K562 (cell line): ENCODE measurements around the gene BEST3. TPM values are rescaled to one million over a fixed set of nuclear protein-coding genes. Genes with fewer than 3 reads are reported as not detected.
"Not testable (repeated sequence)": the region's sequence is repeated elsewhere in the genome, so short reads cannot be mapped to it uniquely, and the experiment has no call there.

Experiments used
- ATAC-seq: fragments of 200-7000 bp; cut with Tn5 transposase; 3 replicates; pipeline ENCODE4 v1.9.1; 2020; ENCODE audit warnings: moderate library complexity
- BruUV-seq: library from RNA; stranded (reverse); fragments of 400-500 nt; replicated peaks from 2 replicates; lab custom pipeline; 2021; lab: Mats Ljungman, UMichigan
- CTCF ChIA-PET: fragments of 300-600 bp; formaldehyde crosslinking; extraction: SDS; loops from one replicate; lab custom pipeline; 2021; ENCODE audit warnings: low intra/inter-chr PET ratio; lab: Yijun Ruan, JAX
- POLR2A ChIA-PET: fragments of 300-600, 350-650 bp; sonication (Branson Sonifier 250); formaldehyde crosslinking; extraction: SDS; loops from one replicate; lab custom pipeline; 2021; ENCODE audit warnings: antibody characterized with exemption, inconsistent platforms; lab: Yijun Ruan, JAX
- DNase-seq, 4 experiments: peaks; one replicate each; pipeline versions ENCODE4 v3.0.0 to v3.0.0-alpha.2; 2011 to 2018; ENCODE audit warnings: low spot score in 3 of 4, mixed read lengths in 3 of 4; ENCODE audit errors: extremely low read depth in 1 of 4
- FAIRE-seq: peaks from 2 replicates; lab custom pipeline; 2011; peaks lifted over from hg19 to GRCh38; lab: Jason Lieb, UNC
- H2AFZ ChIP-seq: 2 replicates; pipeline ENCODE4 v1.6.0; 2011; ENCODE audit warnings: low read depth, low read length, control low read depth, inconsistent platforms
- H3K27ac ChIP-seq: fragments of 200-600 bp; 3 replicates; pipeline ENCODE4 v1.8.0; 2011; ENCODE audit warnings: low read depth, mild to moderate bottlenecking, control low read depth, inconsistent platforms, low read length, moderate library complexity, mixed read lengths; ENCODE audit errors: extremely low read depth
- H3K27me3 ChIP-seq, 2 experiments: fragments of 300-600 bp in 1 of 2; 2 replicates in 1 of 2; 3 replicates in 1 of 2; pipeline versions ENCODE4 v1.6.0 to v1.8.0; 2011; ENCODE audit warnings: inconsistent platforms in 2 of 2, low read length in 2 of 2, mild to moderate bottlenecking in 1 of 2, mixed read lengths in 1 of 2, moderate library complexity in 1 of 2; ENCODE audit not compliant: control insufficient read depth in 2 of 2, insufficient read depth in 2 of 2
- H3K36me3 ChIP-seq: fragments of 300-600 bp; 3 replicates; pipeline ENCODE4 v1.8.0; 2011; ENCODE audit warnings: mild to moderate bottlenecking, low read length, inconsistent platforms; ENCODE audit not compliant: control insufficient read depth, insufficient read depth
- H3K4me1 ChIP-seq, 2 experiments: fragments of 200-600 bp in 1 of 2; replicated peaks in 1 of 2; 2 replicates in 1 of 2; 3 replicates in 1 of 2; pipeline versions ENCODE4 v1.5.1 to v1.8.0; 2011; ENCODE audit warnings: inconsistent platforms in 2 of 2, low read length in 2 of 2, mild to moderate bottlenecking in 1 of 2, mixed read lengths in 1 of 2, moderate library complexity in 1 of 2; ENCODE audit not compliant: control insufficient read depth in 2 of 2, insufficient read depth in 2 of 2
- H3K4me2 ChIP-seq: 2 replicates; pipeline ENCODE4 v1.6.1; 2011; ENCODE audit warnings: low read length, control low read depth, inconsistent platforms, mixed read lengths; ENCODE audit not compliant: insufficient read depth
- H3K4me3 ChIP-seq: fragments of 200-600 bp; sonication (generic), shearing (Covaris generic); 2 replicates; pipeline ENCODE4 v1.5.1; 2016; ENCODE audit warnings: control low read depth, inconsistent platforms
- H3K79me2 ChIP-seq: fragments of 200-600 bp; 3 replicates; pipeline ENCODE4 v1.8.0; 2011; ENCODE audit warnings: low read length, inconsistent platforms; ENCODE audit not compliant: control insufficient read depth, insufficient read depth
- H3K9ac ChIP-seq, 2 experiments: 2 replicates each; pipeline versions ENCODE4 v1.6.0 to v1.6.1; 2011; ENCODE audit warnings: low read depth in 2 of 2, low read length in 2 of 2, control low read depth in 1 of 2, inconsistent platforms in 1 of 2, mild to moderate bottlenecking in 1 of 2, mixed read lengths in 1 of 2; ENCODE audit not compliant: insufficient read depth in 1 of 2
- H3K9me1 ChIP-seq: one replicate; pipeline ENCODE4 v1.6.0; 2011; ENCODE audit warnings: inconsistent platforms, mild to moderate bottlenecking, low read length, moderate library complexity; ENCODE audit not compliant: control insufficient read depth, insufficient read depth
- H3K9me3 ChIP-seq: replicated peaks from 2 replicates; pipeline ENCODE4 v1.5.1; 2011; ENCODE audit warnings: low read depth, low read length, inconsistent platforms; ENCODE audit not compliant: control insufficient read depth, insufficient read depth
- H4K20me1 ChIP-seq: replicated peaks from 2 replicates; pipeline ENCODE4 v1.6.1; 2011; ENCODE audit warnings: low read length, inconsistent platforms, mixed read lengths; ENCODE audit not compliant: control insufficient read depth, insufficient read depth
- CBFB ChIP-seq: sonication (generic); formaldehyde crosslinking; IDR thresholded peaks from 2 replicates; pipeline ENCODE4 v1.4.0; 2020; ENCODE audit warnings: mild to moderate bottlenecking, missing genetic modification reagents
- KAT2B ChIP-seq: IDR thresholded peaks from one replicate; pipeline ENCODE4 v1.6.1; 2012; ENCODE audit warnings: low read depth, mild to moderate bottlenecking, control low read depth, inconsistent platforms, low read length, moderate library complexity
- WGBS: fragments of 100-300 bp; shearing (Covaris generic); methylation state at CpG from one replicate; pipeline ENCODE4 v1.1.6; 2016; ENCODE audit warnings: low coverage, mixed read lengths; ENCODE audit not compliant: insufficient coverage; ENCODE audit errors: missing lambda C conversion rate; 5-methylcytosine and 5-hydroxymethylcytosine counted together
- in situ Hi-C: fragments of 300-500 bp; cut with MboI; formaldehyde crosslinking; loops from 4 replicates; pipeline ENCODE4 v1.15.0; 2018; ENCODE audit warnings: inconsistent platforms, mixed read lengths
- intact Hi-C: fragments of 100-400 bp; cut with micrococcal nuclease; formaldehyde crosslinking; loops from 2 replicates; pipeline ENCODE4 v1.14.2; 2022
- polyA plus RNA-seq, 8 experiments: library from polyadenylated mRNA; depleted of rRNA in 4 of 8; stranded (reverse) in 5 of 8; unstranded in 3 of 8; fragments of >200 nt; fragmentation: Nextera tagmentation in 2 of 8; fragmentation: Illumina TruSeq in 1 of 8; extraction: Ambion mirVana in 2 of 8; extraction: Trizol in 1 of 8; gene quantifications; 2 replicates each; pipeline versions ENCODE4 v1.2.1 to v1.2.3, GENCODE V29; 2011 to 2014; ENCODE audit warnings: inconsistent platforms in 1 of 8, missing spikeins in 1 of 8
- total RNA-seq, 7 experiments: library from RNA; depleted of rRNA in 6 of 7; stranded (reverse); fragments of >200 nt in 6 of 7; fragmentation: Illumina TruSeq in 2 of 7; extraction: Trizol in 2 of 7; gene quantifications; 2 replicates each; pipeline versions ENCODE4 v1.2.1 to v1.2.3, GENCODE V29; 2011 to 2021; ENCODE audit warnings: low replicate concordance in 1 of 7
- TF ChIP-seq, protein P1 (sequence below): fragments of 150-350 bp; conservative IDR thresholded peaks from 2 replicates; pipeline ENCODE4 v1.6.1; 2014; ENCODE audit warnings: low read length

Gene BEST3
- total and polyA plus RNA-seq, 9 of the 15 experiments (the other 6 are each of a cell fraction or from before 2014, with no cell fraction given): 0.15 TPM; not detected in 8

DNA sequence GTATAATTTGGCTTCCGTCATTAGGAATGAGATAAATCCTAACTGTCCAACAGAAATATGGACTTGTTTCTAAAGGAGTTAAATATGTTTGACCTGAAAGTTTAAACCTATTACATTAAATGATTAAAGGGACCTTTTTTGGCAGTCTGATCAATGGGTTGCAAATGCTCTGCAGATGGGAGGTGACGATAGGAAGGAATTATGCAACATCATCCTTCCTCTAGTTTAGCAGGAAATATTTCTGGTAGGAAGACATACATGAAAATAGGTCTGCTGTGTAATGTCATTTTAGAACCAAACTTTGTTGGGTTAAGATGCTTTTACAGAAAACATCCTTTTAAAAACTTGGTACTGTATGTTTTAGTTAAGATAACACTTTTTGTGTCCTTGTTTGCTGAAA is 91.0 kb downstream of the BEST3 start (continued):
- TF ChIP-seq, protein P1, sequence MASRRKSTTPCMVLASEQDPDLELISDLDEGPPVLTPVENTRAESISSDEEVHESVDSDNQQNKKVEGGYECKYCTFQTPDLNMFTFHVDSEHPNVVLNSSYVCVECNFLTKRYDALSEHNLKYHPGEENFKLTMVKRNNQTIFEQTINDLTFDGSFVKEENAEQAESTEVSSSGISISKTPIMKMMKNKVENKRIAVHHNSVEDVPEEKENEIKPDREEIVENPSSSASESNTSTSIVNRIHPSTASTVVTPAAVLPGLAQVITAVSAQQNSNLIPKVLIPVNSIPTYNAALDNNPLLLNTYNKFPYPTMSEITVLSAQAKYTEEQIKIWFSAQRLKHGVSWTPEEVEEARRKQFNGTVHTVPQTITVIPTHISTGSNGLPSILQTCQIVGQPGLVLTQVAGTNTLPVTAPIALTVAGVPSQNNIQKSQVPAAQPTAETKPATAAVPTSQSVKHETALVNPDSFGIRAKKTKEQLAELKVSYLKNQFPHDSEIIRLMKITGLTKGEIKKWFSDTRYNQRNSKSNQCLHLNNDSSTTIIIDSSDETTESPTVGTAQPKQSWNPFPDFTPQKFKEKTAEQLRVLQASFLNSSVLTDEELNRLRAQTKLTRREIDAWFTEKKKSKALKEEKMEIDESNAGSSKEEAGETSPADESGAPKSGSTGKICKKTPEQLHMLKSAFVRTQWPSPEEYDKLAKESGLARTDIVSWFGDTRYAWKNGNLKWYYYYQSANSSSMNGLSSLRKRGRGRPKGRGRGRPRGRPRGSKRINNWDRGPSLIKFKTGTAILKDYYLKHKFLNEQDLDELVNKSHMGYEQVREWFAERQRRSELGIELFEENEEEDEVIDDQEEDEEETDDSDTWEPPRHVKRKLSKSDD: no peak
- TF ChIP-seq CBFB (CRISPR knock-in tag) (no peak), KAT2B (no peak)

DNA sequence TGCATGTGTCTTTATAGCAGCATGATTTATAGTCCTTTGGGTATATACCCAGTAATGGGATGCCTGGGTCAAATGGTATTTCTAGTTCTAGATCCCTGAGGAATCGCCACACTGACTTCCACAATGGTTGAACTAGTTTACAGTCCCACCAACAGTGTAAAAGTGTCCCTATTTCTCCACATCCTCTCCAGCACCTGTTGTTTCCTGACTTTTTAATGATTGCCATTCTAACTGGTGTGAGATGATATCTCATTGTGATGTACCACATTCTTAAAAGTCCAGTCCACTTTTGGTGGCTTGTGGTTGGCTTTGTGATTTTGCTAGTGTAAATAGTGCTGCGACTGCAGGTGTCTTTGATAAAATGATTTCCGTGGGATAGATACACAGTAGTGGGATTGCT is 94.8 kb downstream of the BEST3 start:
- FAIRE-seq, BruUV-seq, H3K4me3 ChIP-seq, in situ Hi-C loops, CTCF ChIA-PET, H3K4me2 ChIP-seq, H2AFZ ChIP-seq, H4K20me1 ChIP-seq, H3K9ac ChIP-seq, DNase-seq, H3K9me3 ChIP-seq, H3K27me3 ChIP-seq, H3K9me1 ChIP-seq, POLR2A ChIA-PET, ATAC-seq, intact Hi-C loops, H3K27ac ChIP-seq, H3K79me2 ChIP-seq: not testable (repeated sequence)
- H3K36me3 ChIP-seq: peaks cover 38% of the 10 kb centered on the region
- WGBS: 47% methylated on average over 2 of the region's 3 CpGs
- H3K4me1 ChIP-seq: peaks cover 4 to 13% of the 10 kb centered on the region in 2 experiments; a peak in 4 of 5 replicates

Other genes with a start within 250 kb of the BEST3 start
- gene FRS2, start 228.9 kb downstream of the BEST3 start, total RNA-seq (2014; rRNA removed): 3.9 and 5.8 TPM in 2 replicates
- gene FRS2, start 228.9 kb downstream of the BEST3 start, total RNA-seq (2014; rRNA removed; fragmentation: Illumina TruSeq; extraction: Trizol): 6.4 and 8.1 TPM in 2 replicates
- gene FRS2, start 228.9 kb downstream of the BEST3 start, total RNA-seq (2015; rRNA removed; fragmentation: Illumina TruSeq; extraction: Trizol): 9.1 and 9.4 TPM in 2 replicates
- gene FRS2, start 228.9 kb downstream of the BEST3 start, total RNA-seq (2021): 8.3 and 8.5 TPM in 2 replicates
- gene FRS2, start 228.9 kb downstream of the BEST3 start, polyA plus RNA-seq (2011; rRNA removed): 8.2 and 8.8 TPM in 2 replicates
- gene FRS2, start 228.9 kb downstream of the BEST3 start, polyA plus RNA-seq (2014; fragmentation: Illumina TruSeq; extraction: Trizol): 5.3 and 6.0 TPM in 2 replicates
- gene FRS2, start 228.9 kb downstream of the BEST3 start, polyA plus RNA-seq (2014; fragmentation: Nextera tagmentation; extraction: Ambion mirVana): 1 to 10 TPM; 1.0 to 1.5 TPM
- 3.4 and 3.7 TPM in 2 replicates for gene FRS2, start 228.9 kb downstream of the BEST3 start, polyA plus RNA-seq (2014; rRNA removed)
- 332 and 341 TPM in 2 replicates for gene CCT2, start 113.8 kb downstream of the BEST3 start, total RNA-seq (2014; rRNA removed)
- 589 and 619 TPM in 2 replicates for gene CCT2, start 113.8 kb downstream of the BEST3 start, total RNA-seq (2014; rRNA removed; fragmentation: Illumina TruSeq; extraction: Trizol)
- 451 and 490 TPM in 2 replicates for gene CCT2, start 113.8 kb downstream of the BEST3 start, total RNA-seq (2015; rRNA removed; fragmentation: Illumina TruSeq; extraction: Trizol)
- gene CCT2, start 113.8 kb downstream of the BEST3 start, total RNA-seq (2021): 442 and 469 TPM in 2 replicates
- gene CCT2, start 113.8 kb downstream of the BEST3 start, polyA plus RNA-seq (2011; rRNA removed): 505 and 738 TPM in 2 replicates
- gene CCT2, start 113.8 kb downstream of the BEST3 start, polyA plus RNA-seq (2014; fragmentation: Illumina TruSeq; extraction: Trizol): 363 and 468 TPM in 2 replicates
- 100 to 1,000 TPM; 542 to 680 TPM for gene CCT2, start 113.8 kb downstream of the BEST3 start, polyA plus RNA-seq (2014; fragmentation: Nextera tagmentation; extraction: Ambion mirVana)
- 365 and 390 TPM in 2 replicates for gene CCT2, start 113.8 kb downstream of the BEST3 start, polyA plus RNA-seq (2014; rRNA removed)
- not detected in 2 replicates for gene LRRC10, start 88.4 kb downstream of the BEST3 start, total RNA-seq (2014; rRNA removed)
- not detected in 2 replicates for gene LRRC10, start 88.4 kb downstream of the BEST3 start, total RNA-seq (2014; rRNA removed; fragmentation: Illumina TruSeq; extraction: Trizol)
- not detected in 2 replicates for gene LRRC10, start 88.4 kb downstream of the BEST3 start, total RNA-seq (2015; rRNA removed; fragmentation: Illumina TruSeq; extraction: Trizol)
- gene LRRC10, start 88.4 kb downstream of the BEST3 start, total RNA-seq (2021): not detected in 2 replicates
- not detected in 2 replicates for gene LRRC10, start 88.4 kb downstream of the BEST3 start, polyA plus RNA-seq (2011; rRNA removed)
- gene LRRC10, start 88.4 kb downstream of the BEST3 start, polyA plus RNA-seq (2014; fragmentation: Illumina TruSeq; extraction: Trizol): not detected in 2 replicates
- gene LRRC10, start 88.4 kb downstream of the BEST3 start, polyA plus RNA-seq (2014; fragmentation: Nextera tagmentation; extraction: Ambion mirVana): not detected
- 0.09 TPM in 1 of 2 replicates, not detected in the other for gene LRRC10, start 88.4 kb downstream of the BEST3 start, polyA plus RNA-seq (2014; rRNA removed)
- gene RAB3IP, start 39.6 kb upstream of the BEST3 start, total RNA-seq (2014; rRNA removed): 9.1 and 9.3 TPM in 2 replicates
- 14.3 and 16.3 TPM in 2 replicates for gene RAB3IP, start 39.6 kb upstream of the BEST3 start, total RNA-seq (2014; rRNA removed; fragmentation: Illumina TruSeq; extraction: Trizol)
- gene RAB3IP, start 39.6 kb upstream of the BEST3 start, total RNA-seq (2015; rRNA removed; fragmentation: Illumina TruSeq; extraction: Trizol): 8.2 and 11.8 TPM in 2 replicates
- gene RAB3IP, start 39.6 kb upstream of the BEST3 start, total RNA-seq (2021): 7.4 and 9.9 TPM in 2 replicates
- 15.2 and 25.5 TPM in 2 replicates for gene RAB3IP, start 39.6 kb upstream of the BEST3 start, polyA plus RNA-seq (2011; rRNA removed)
- gene RAB3IP, start 39.6 kb upstream of the BEST3 start, polyA plus RNA-seq (2014; fragmentation: Illumina TruSeq; extraction: Trizol): 9.3 and 13.1 TPM in 2 replicates
- 10 to 100 TPM in 1 of 2 experiments, 1 to 10 TPM in 1; 5.6 to 11.3 TPM for gene RAB3IP, start 39.6 kb upstream of the BEST3 start, polyA plus RNA-seq (2014; fragmentation: Nextera tagmentation; extraction: Ambion mirVana)
- 6.7 and 10.1 TPM in 2 replicates for gene RAB3IP, start 39.6 kb upstream of the BEST3 start, polyA plus RNA-seq (2014; rRNA removed)
- not detected in 2 replicates for gene MYRFL, start 125.9 kb upstream of the BEST3 start, total RNA-seq (2014; rRNA removed)
- gene MYRFL, start 125.9 kb upstream of the BEST3 start, total RNA-seq (2014; rRNA removed; fragmentation: Illumina TruSeq; extraction: Trizol): not detected in 2 replicates
- not detected in 2 replicates for gene MYRFL, start 125.9 kb upstream of the BEST3 start, total RNA-seq (2015; rRNA removed; fragmentation: Illumina TruSeq; extraction: Trizol)
- not detected in 2 replicates for gene MYRFL, start 125.9 kb upstream of the BEST3 start, total RNA-seq (2021)
- not detected in 2 replicates for gene MYRFL, start 125.9 kb upstream of the BEST3 start, polyA plus RNA-seq (2011; rRNA removed)
- not detected in 2 replicates for gene MYRFL, start 125.9 kb upstream of the BEST3 start, polyA plus RNA-seq (2014; fragmentation: Illumina TruSeq; extraction: Trizol)
- not detected for gene MYRFL, start 125.9 kb upstream of the BEST3 start, polyA plus RNA-seq (2014; fragmentation: Nextera tagmentation; extraction: Ambion mirVana)
- not detected in 2 replicates for gene MYRFL, start 125.9 kb upstream of the BEST3 start, polyA plus RNA-seq (2014; rRNA removed)